K562 (cell line): ENCODE results near the gene CTDSPL. TPM values are rescaled to one million over a fixed set of nuclear protein-coding genes. Genes with fewer than 3 reads are reported as not detected.
A peak's percentile ranks its signal among the peaks of the same experiment; 100 is the strongest.

ENCODE experiments used
- ATAC-seq: fragments of 200-7000 bp; cut with Tn5 transposase; 3 replicates; pipeline ENCODE4 v1.9.1; 2020; ENCODE audit warnings: moderate library complexity
- BruUV-seq: library from RNA; stranded (reverse); fragments of 400-500 nt; replicated peaks from 2 replicates; lab custom pipeline; 2021; lab: Mats Ljungman, UMichigan
- CTCF ChIA-PET: fragments of 300-600 bp; formaldehyde crosslinking; extraction: SDS; loops from one replicate; lab custom pipeline; 2021; ENCODE audit warnings: low intra/inter-chr PET ratio; lab: Yijun Ruan, JAX
- POLR2A ChIA-PET: fragments of 300-600, 350-650 bp; sonication (Branson Sonifier 250); formaldehyde crosslinking; extraction: SDS; loops from one replicate; lab custom pipeline; 2021; ENCODE audit warnings: antibody characterized with exemption, inconsistent platforms; lab: Yijun Ruan, JAX
- DNase-seq, 4 experiments: peaks; one replicate each; pipeline versions ENCODE4 v3.0.0 to v3.0.0-alpha.2; 2011 to 2018; ENCODE audit warnings: low spot score in 3 of 4, mixed read lengths in 3 of 4; ENCODE audit errors: extremely low read depth in 1 of 4
- FAIRE-seq: peaks from 2 replicates; lab custom pipeline; 2011; peaks lifted over from hg19 to GRCh38; lab: Jason Lieb, UNC
- H2AFZ ChIP-seq: 2 replicates; pipeline ENCODE4 v1.6.0; 2011; ENCODE audit warnings: low read depth, low read length, control low read depth, inconsistent platforms
- H3K27ac ChIP-seq: fragments of 200-600 bp; 3 replicates; pipeline ENCODE4 v1.8.0; 2011; ENCODE audit warnings: low read depth, mild to moderate bottlenecking, control low read depth, inconsistent platforms, low read length, moderate library complexity, mixed read lengths; ENCODE audit errors: extremely low read depth
- H3K27me3 ChIP-seq, 2 experiments: fragments of 300-600 bp in 1 of 2; 2 replicates in 1 of 2; 3 replicates in 1 of 2; pipeline versions ENCODE4 v1.6.0 to v1.8.0; 2011; ENCODE audit warnings: inconsistent platforms in 2 of 2, low read length in 2 of 2, mild to moderate bottlenecking in 1 of 2, mixed read lengths in 1 of 2, moderate library complexity in 1 of 2; ENCODE audit not compliant: control insufficient read depth in 2 of 2, insufficient read depth in 2 of 2
- H3K36me3 ChIP-seq: fragments of 300-600 bp; 3 replicates; pipeline ENCODE4 v1.8.0; 2011; ENCODE audit warnings: mild to moderate bottlenecking, low read length, inconsistent platforms; ENCODE audit not compliant: control insufficient read depth, insufficient read depth
- H3K4me1 ChIP-seq, 2 experiments: fragments of 200-600 bp in 1 of 2; replicated peaks in 1 of 2; 2 replicates in 1 of 2; 3 replicates in 1 of 2; pipeline versions ENCODE4 v1.5.1 to v1.8.0; 2011; ENCODE audit warnings: inconsistent platforms in 2 of 2, low read length in 2 of 2, mild to moderate bottlenecking in 1 of 2, mixed read lengths in 1 of 2, moderate library complexity in 1 of 2; ENCODE audit not compliant: control insufficient read depth in 2 of 2, insufficient read depth in 2 of 2
- H3K4me2 ChIP-seq: 2 replicates; pipeline ENCODE4 v1.6.1; 2011; ENCODE audit warnings: low read length, control low read depth, inconsistent platforms, mixed read lengths; ENCODE audit not compliant: insufficient read depth
- H3K4me3 ChIP-seq: fragments of 200-600 bp; sonication (generic), shearing (Covaris generic); 2 replicates; pipeline ENCODE4 v1.5.1; 2016; ENCODE audit warnings: control low read depth, inconsistent platforms
- H3K79me2 ChIP-seq: fragments of 200-600 bp; 3 replicates; pipeline ENCODE4 v1.8.0; 2011; ENCODE audit warnings: low read length, inconsistent platforms; ENCODE audit not compliant: control insufficient read depth, insufficient read depth
- H3K9ac ChIP-seq, 2 experiments: 2 replicates each; pipeline versions ENCODE4 v1.6.0 to v1.6.1; 2011; ENCODE audit warnings: low read depth in 2 of 2, low read length in 2 of 2, control low read depth in 1 of 2, inconsistent platforms in 1 of 2, mild to moderate bottlenecking in 1 of 2, mixed read lengths in 1 of 2; ENCODE audit not compliant: insufficient read depth in 1 of 2
- H3K9me1 ChIP-seq: one replicate; pipeline ENCODE4 v1.6.0; 2011; ENCODE audit warnings: inconsistent platforms, mild to moderate bottlenecking, low read length, moderate library complexity; ENCODE audit not compliant: control insufficient read depth, insufficient read depth
- H3K9me3 ChIP-seq: replicated peaks from 2 replicates; pipeline ENCODE4 v1.5.1; 2011; ENCODE audit warnings: low read depth, low read length, inconsistent platforms; ENCODE audit not compliant: control insufficient read depth, insufficient read depth
- H4K20me1 ChIP-seq: replicated peaks from 2 replicates; pipeline ENCODE4 v1.6.1; 2011; ENCODE audit warnings: low read length, inconsistent platforms, mixed read lengths; ENCODE audit not compliant: control insufficient read depth, insufficient read depth
- ZBTB7A ChIP-seq: IDR thresholded peaks from 2 replicates; pipeline ENCODE4 v1.6.1; 2011; ENCODE audit warnings: low read depth, mild to moderate bottlenecking, low read length, moderate library complexity, borderline replicate concordance; ENCODE audit not compliant: control insufficient read depth
- WGBS: fragments of 100-300 bp; shearing (Covaris generic); methylation state at CpG from one replicate; pipeline ENCODE4 v1.1.6; 2016; ENCODE audit warnings: low coverage, mixed read lengths; ENCODE audit not compliant: insufficient coverage; ENCODE audit errors: missing lambda C conversion rate; 5-methylcytosine and 5-hydroxymethylcytosine counted together
- in situ Hi-C: fragments of 300-500 bp; cut with MboI; formaldehyde crosslinking; loops from 4 replicates; pipeline ENCODE4 v1.15.0; 2018; ENCODE audit warnings: inconsistent platforms, mixed read lengths
- intact Hi-C: fragments of 100-400 bp; cut with micrococcal nuclease; formaldehyde crosslinking; loops from 2 replicates; pipeline ENCODE4 v1.14.2; 2022
- polyA plus RNA-seq, 8 experiments: library from polyadenylated mRNA; depleted of rRNA in 4 of 8; stranded (reverse) in 5 of 8; unstranded in 3 of 8; fragments of >200 nt; fragmentation: Nextera tagmentation in 2 of 8; fragmentation: Illumina TruSeq in 1 of 8; extraction: Ambion mirVana in 2 of 8; extraction: Trizol in 1 of 8; gene quantifications; 2 replicates each; pipeline versions ENCODE4 v1.2.1 to v1.2.3, GENCODE V29; 2011 to 2014; ENCODE audit warnings: inconsistent platforms in 1 of 8, missing spikeins in 1 of 8
- total RNA-seq, 7 experiments: library from RNA; depleted of rRNA in 6 of 7; stranded (reverse); fragments of >200 nt in 6 of 7; fragmentation: Illumina TruSeq in 2 of 7; extraction: Trizol in 2 of 7; gene quantifications; 2 replicates each; pipeline versions ENCODE4 v1.2.1 to v1.2.3, GENCODE V29; 2011 to 2021; ENCODE audit warnings: low replicate concordance in 1 of 7
- TF ChIP-seq, protein P1 (sequence below): fragments of 250-450 bp; sonication (Bioruptor Pico); IDR thresholded peaks from 2 replicates; pipeline ENCODE4 v1.5.0; 2021; ENCODE audit warnings: mild to moderate bottlenecking, moderate library complexity

CTDSPL gene
- total and polyA plus RNA-seq, 9 of the 15 experiments (the other 6 are each of a cell fraction or from before 2014, with no cell fraction given) = 5.1 to 19.3 (median 11.3) TPM

DNA sequence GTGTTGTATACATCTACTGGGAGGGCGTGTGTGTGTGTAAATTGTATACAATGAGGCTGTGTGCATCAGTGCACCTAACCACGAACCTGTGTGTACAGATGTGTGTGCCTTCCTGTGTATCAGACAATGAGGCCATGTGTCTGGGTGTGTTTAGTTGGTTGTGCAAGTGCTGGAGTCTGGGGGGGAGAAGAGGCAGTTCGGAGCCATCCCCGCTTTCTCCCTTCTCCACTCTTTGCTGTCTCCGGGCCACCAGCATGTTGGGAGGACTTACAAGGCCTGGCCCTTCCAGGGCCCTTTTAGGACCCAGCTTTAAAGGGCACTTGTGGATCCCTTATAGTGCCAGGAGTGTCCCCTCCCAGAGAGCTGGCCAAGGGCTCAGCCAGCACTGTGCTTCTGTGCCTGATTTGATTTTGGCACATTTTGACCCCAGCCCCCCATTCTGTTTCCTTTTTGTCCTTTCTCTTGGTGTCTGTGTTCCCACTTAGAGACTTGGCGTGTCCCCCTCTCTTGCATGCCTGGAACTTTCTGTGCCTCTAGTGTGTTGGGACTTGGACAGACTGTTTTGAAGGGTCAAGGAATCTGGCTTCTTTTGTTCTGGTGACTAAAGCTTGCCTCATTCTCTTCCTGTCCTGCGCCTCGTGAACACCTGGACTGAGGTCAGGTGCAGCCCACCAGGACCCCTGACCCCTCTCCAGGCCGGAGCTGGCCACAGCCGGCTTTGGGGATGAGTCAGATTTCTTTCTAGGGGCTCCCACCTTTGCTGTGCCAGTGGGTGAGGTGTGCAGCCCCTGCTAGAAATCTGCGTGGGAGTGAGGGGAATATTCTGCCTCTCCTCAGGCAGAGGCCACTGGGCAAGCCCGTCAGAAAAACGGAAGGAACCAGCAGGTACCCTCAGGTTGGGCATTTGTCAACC is 1.5 kb downstream of the CTDSPL start:
- Histone ChIP-seq H3K9me3 (no peaks in the 10 kb centered on the region), H2AFZ (0 out of 2 replicates have a peak overlapping the region, but pooled peaks have one; percentile 57), H3K4me1 (peaks cover 19 to 23% of the 10 kb centered on the region in 2 experiments), H3K4me2 (peak overlapping the region; percentile 85), H3K4me3 (peak overlapping the region; percentile 50; the same call in 1 of the 2 replicates), H3K27me3 (peaks cover 2 to 10% of the 10 kb centered on the region in 2 experiments; a peak in 3 of 5 replicates), H3K36me3 (no peaks in the 10 kb centered on the region), H3K9ac (peak overlapping the region; percentile 26 to 31; a peak in 2 of 4 replicates), H3K9me1 (no peaks in the 10 kb centered on the region), H3K27ac (no peak overlapping the region), H4K20me1 (peaks cover 3% of the 10 kb centered on the region; the same call in 1 of the 2 replicates), H3K79me2 (peaks cover 19% of the 10 kb centered on the region; the same call in 2 of the 3 replicates)
- ChIA-PET POLR2A (interaction anchor here (0.6 kb wide), 1 partner anchor 719 kb away, joined by 3 read pairs; no protein-coding TSS in a partner anchor), CTCF (interaction anchor here (0.5 kb wide), 1 partner anchor 28 kb away, joined by 3 read pairs; no protein-coding TSS in a partner anchor)
- 21% methylated on average over 13 of the region's 13 CpGs for WGBS
- ATAC-seq (no peak), FAIRE-seq (peak; percentile 49), DNase-seq (peak in 1 of 4 experiments; percentile 20)
- TF ChIP-seq ZBTB7A = peak; percentile 69
- TF ChIP-seq, protein P1, sequence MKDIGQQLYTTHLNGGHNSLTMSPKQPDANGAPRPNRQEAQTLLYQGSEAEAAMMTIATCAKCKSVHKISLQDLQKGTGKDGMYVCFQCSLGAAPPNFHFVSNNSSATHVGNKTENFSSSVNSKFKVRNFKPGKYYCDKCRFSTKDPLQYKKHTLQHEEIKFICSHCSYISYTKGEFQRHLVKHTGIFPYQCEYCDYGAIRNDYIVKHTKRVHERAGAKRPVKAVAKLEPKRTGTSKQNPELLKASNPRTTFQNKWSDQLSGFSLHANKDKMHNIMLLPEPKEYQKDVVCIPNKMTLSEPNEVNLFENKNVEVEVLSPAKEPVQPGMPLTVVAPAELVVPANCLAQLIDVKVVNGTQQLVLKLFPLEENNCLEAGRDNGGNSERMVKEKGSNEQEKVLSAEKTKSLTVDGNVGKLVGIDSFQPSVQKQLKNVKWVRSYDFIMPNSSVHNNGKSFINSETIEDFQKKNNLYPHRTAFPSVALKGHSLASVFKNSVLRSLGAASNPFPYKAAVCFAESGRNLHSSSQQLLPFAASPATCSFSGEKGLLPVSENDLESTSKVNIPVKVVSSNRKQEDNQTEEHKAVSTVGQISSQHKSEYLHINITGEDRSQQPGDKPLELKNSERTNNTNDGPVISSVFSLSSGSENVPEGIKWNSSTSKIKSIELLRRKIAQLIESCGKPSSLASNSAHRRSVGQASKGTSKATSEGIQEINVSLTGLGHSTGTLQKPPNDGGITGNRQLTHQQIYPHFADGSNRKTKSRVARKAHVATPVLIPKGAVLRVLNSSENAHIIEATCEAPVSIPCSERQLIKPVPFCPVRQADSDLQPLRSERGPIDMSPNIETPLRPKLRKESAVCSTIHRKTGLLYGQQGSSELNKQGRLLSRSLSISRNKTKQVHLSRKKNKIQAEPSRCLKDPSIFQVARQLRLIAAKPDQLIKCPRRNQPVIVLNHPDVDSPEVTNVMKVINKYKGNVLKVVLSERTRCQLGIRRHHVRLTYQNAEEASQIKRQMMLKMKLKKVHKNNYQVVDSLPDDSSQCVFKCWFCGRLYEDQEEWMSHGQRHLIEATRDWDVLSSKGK (CRISPR knock-in tag) = no peak
- intact Hi-C loops (no loop called here), in situ Hi-C loops (no loop called here)
- BruUV-seq = no TSS peak
